HG02798 (cell line): Measurements from ENCODE around the gene TRIM23.
A peak's percentile ranks its signal among the peaks of the same experiment; 100 is the strongest.
"Not testable (repeated sequence)": the region's sequence is repeated elsewhere in the genome, so short reads cannot be mapped to it uniquely, and the experiment has no call there.

ENCODE experiments used
- ATAC-seq: cut with Tn5 transposase; IDR thresholded peaks from one replicate; pipeline ENCODE4 v1.9.1; 2021; ENCODE audit warnings: mild to moderate bottlenecking; ENCODE audit not compliant: unreplicated experiment, poor library complexity

Gene TRIM23

DNA sequence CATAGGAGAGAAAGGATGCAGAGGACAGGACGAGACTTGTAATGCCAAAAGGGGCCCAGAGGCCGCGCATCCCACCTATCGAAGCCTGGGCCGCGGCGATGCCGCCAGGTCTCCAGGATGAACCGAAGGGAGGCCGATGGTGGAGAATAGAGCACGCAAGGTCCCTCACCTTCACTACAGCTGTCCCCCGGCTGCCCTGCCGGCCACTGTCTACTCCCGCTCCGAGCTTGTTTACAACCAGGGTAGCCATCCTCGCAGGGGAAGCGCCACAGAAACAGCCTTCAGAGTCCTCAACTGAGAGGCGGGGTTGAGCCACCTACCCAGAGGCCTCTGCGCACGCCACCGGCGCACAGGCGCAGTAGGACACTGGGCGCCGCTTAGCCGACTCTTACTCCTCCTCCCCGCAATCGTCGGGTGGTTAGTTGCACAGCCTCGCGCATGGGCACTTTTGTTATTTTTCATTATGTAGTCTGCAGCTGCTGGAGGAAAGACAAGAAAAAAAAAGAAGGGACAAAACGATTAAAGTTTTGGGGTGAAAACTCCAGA lies at the start of gene TRIM23:
Gene TRIM23, minus strand, starts transcription at position 309 of the 546 bp plus-strand sequence. Its CDS starts 59 bp downstream, at position 250.
- ATAC-seq, result peak; percentile 96

- ATAC-seq, result no peak
Observed at GRCh38 chr5:65672796-65673195, 48.7 kb upstream of the TRIM23 start.

- no peak for ATAC-seq
Observed at GRCh38 chr5:65668696-65669095, 44.6 kb upstream of the TRIM23 start.

- no peak for ATAC-seq
Observed at GRCh38 chr5:65663804-65664521, 39.8 kb upstream of the TRIM23 start.

- ATAC-seq, result no peak
Observed at GRCh38 chr5:65654713-65655112, 30.6 kb upstream of the TRIM23 start.

- no peak for ATAC-seq
Observed at GRCh38 chr5:65651144-65651543, 27.0 kb upstream of the TRIM23 start.

GRCh38 chr5:65647941-65648340 lies 23.8 kb upstream of the TRIM23 start:
- no peak for ATAC-seq

DNA sequence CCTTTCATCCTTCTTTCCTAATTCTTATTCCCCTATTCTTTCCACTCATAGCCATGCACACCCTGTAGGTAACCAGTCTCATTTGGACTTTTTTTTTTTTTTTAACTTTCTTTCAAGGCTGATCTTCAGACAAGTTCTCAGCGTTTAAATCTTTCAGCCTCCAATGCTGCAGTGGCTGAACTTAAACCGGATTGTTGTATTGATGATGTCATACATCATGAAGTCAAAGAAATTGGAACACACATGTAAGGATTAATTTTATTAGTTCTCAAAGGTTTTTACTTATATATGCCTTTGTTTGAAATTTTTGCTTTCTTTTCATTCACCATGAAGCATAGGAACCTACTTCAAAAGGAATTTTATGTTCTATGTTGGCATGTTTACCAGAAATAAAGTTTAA lies 22.8 kb upstream of the TRIM23 start:
- no peak for ATAC-seq

- ATAC-seq, result no peak
Observed at GRCh38 chr5:65640240-65640639, 16.1 kb upstream of the TRIM23 start.

DNA sequence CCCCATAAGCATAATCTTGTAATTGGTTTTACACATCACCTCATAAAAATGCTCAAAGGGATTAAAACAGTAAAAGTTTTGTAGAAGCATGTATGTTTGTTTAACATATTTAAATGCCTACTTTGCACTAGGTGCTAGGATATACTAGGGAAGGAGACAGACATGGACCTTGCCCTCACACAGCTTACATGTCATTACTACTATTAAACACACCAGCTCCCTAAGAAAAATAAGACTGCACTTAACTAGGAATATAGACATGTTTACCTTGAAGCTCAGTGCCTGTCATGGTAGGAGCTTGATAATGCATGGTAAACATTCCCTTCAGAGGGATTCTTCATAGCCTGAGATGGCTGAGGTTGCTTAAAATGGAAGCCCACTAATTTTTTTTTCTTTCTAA lies 6.8 kb upstream of the TRIM23 start:
- no peak for ATAC-seq

- ATAC-seq, result no peak
Observed at GRCh38 chr5:65625743-65626142, 1.6 kb upstream of the TRIM23 start.

DNA sequence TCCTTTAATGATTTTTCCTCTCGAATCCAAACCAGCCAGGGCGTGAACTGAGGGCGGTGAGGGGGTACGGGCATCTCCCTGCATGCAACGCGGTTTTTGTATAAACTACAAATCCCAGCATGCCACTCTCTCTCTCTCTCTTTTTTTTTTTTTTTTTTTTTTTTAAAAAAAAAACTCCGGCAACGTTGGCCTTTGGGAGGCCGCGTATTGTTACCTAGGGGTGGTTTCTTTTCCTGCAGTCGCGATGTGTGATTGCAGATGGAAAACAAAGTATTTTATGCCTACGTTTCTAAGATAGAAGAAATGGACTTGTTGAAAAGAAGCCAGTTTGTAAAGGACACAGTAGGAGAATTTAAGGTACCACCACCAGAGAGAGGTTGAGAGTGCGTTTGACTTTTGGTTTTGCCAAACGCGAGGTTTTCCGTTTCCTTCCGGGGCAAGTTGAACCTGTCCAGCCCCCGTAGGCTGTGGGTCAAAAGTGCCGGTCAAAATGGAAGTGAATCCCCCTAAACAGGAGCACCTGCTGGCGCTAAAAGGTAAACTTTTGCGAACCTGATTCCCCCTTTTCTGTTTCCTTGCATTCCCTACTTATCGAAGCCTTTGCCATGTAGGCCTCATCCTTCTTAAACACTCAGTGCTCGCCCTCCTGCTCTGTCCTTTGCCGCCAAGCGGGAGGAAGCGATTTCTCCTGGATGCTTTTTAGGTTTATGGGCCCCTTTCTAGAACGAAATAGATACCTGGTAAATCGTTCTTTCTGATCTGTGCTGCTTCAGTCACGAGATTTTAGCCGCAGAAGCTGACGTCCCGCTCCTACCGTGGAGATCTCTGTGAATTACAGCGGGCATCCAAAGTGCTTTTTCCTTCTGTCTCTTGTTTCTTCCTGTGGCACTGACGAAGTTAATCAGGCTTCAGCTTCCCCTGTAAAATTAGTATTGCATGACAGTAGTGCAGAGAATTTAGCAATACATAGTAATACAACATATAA lies 730 bp upstream of the TRIM23 start, which contains the start of the genes SHLD3 and TRAPPC13:
Gene SHLD3, plus strand, starts transcription at position 457 of the 985 bp plus-strand sequence. CDS start 4,561 bp downstream, outside the sequence.
Gene TRAPPC13, plus strand, starts transcription at position 457 of the 985 bp plus-strand sequence. Its CDS starts 34 bp downstream, at position 491.
- peak; percentile 80 for ATAC-seq

DNA sequence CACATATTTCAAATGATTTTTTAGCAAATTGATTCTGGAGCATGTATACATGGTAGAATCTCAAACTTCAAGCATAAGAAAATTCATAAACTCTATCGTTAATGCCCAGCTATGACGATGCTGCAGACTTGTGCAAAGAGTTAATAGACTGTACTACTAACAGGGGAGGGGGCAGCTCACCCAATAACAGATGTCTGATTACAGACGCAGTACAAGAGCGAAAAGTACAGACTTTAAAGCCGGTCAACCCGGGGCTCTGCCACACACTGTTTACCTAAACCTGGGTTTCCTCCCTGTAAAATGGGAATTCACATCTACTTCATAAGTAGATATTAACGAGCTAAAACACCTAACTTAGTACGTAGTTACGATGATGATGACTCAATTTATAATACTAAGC lies 651 bp downstream of the TRIM23 start:
- ATAC-seq, result no peak

- ATAC-seq, result not testable (repeated sequence)
Observed at GRCh38 chr5:65621961-65622360, 2.2 kb downstream of the TRIM23 start.

DNA sequence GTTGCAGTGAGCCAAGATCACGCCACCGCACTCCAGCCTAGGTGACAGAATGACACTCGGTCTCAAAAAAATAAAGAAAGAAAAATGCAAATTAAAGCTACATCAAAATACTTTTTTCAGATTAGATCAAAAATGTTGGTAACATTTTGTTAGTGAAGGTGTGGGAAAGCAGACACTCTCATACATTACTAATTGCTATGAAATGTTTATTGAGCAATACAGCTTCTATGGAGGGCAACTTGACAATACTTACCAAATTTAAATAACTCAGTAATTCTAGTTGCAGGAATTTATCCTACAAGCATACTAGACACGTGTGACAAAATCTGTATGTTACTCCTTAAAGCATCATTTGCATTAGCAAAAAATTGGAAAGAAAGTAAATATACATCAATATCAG lies 4.1 kb downstream of the TRIM23 start:
- ATAC-seq, result no peak

GRCh38 chr5:65612298-65612907 lies 11.7 kb downstream of the TRIM23 start:
- ATAC-seq, result no peak

DNA sequence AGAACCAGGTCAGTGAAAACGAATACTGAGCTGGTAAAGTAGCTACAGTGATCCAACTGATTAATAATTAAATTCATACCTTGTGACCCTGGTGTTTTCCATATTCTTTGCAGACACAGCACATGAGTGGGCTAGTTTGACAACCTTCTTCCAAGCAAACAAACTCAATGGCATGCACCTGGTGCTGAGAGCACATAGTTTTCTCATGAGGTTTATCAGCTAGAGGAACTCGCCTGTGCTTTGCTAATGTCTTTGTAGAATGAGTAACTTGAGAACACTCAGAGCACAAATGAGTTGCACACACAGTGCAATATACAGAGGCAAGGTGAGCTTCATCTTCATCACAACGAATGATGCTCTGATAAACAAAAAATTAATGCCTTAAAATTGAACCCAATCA lies 12.6 kb downstream of the TRIM23 start:
- no peak for ATAC-seq

DNA sequence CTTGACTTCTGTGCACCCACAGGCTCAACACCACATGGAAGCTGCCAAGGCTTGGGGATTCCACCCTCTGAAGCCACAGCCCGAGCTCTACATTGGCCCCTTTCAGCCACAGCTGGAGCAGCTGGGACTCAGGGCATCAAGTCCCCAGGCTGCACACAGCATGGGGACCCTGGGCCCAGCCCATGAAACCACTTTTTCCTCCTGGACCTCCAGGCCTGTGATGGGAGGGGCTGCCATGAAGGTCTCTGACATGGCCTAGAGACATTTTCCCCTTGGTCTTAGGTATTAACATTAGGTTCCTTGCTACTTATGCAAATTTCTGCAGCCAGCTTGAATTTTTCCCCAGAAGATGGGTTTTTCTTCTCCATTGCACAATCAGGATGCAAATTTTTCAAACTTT lies 22.4 kb downstream of the TRIM23 start:
- ATAC-seq, result not testable (repeated sequence)

- ATAC-seq, result no peak
Observed at GRCh38 chr5:65588694-65589093, 35.4 kb downstream of the TRIM23 start.

- ATAC-seq, result no peak
Observed at GRCh38 chr5:65577141-65577540, 47.0 kb downstream of the TRIM23 start.
